Measurements from ENCODE around the gene TEX30.
"Not testable (repeated sequence)": the region's sequence is repeated elsewhere in the genome, so short reads cannot be mapped to it uniquely, and the experiment has no call there.

Gene TEX30

GRCh38 chr13:102773441-102774213, at the start of gene TEX30:
Gene TEX30 (minus strand): TSS chr13:102773786. CDS start chr13:102770026, 3,760 bp downstream.
- peak; percentile 89 for DNase-seq

GRCh38 chr13:102817907-102818306, 44.3 kb upstream of the TEX30 start:
- no peak for DNase-seq

DNA sequence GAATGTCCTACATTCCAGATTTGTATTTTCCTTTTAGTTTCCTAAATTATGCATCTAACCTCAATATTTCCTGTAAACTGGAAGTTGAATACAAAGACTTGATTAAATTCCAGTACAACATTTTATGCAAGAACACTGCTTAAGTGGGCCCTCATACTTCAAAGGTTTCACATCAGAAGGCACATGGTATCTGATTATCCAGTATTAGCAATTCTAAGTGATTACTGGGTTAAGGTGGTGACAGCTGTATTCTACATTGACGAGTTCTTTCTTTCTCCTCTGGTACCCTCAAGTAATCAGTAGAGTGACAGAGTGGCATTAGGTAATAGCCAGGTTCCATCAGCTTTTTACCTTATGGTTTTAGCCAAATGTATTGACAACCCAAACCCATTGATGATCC, 43.7 kb upstream of the TEX30 start:
- DNase-seq = no peak

GRCh38 chr13:102816708-102817107, 43.1 kb upstream of the TEX30 start:
- no peak for DNase-seq

DNA sequence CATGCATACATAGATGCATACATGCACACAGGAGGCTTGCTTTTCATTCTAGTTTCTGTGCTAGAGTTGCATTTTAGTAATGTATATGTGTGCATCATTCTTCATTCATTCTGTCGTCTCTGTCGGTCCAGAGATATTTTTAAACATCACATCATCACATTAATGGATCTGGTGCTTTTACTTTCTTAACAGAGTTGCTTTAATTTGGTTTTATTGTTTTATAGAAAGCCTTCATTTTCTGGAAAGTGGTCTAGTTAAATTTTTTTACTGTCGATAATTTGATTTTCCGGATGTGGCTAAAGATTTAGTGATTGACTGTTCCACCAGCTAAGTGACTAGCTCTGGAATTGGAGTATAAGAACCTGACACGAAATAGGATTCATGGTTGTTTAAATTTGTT, 42.2 kb upstream of the TEX30 start:
- no peak for DNase-seq

GRCh38 chr13:102814793-102815192, 41.2 kb upstream of the TEX30 start:
- DNase-seq = no peak

DNA sequence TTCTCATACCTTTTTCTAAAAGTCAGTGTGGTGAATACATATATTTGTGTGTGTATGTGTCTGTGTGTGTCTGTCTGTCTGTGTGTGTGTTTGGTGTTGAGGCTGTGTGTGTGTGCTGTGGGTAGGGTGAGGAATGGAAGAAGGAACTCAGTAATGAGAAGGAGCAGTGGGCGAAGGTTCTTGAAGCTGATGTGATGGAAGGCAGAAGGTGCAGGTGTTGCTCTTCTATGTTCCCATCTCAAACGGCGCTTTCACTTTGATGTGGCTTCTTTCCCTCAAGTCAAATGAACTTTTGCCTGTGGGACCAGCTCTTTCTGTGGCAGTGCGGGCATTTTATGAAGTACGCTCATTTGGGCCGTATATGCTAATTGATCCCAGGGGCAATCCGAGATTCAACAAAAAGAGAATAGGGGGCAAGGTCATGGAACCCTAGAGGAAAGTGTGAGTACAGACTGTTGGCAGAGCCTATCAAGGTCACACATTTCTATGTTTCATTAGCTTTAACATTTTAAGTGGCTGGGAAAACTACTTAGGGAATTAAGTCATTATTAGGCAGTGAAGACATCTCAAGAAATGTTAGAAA, 40.5 kb upstream of the TEX30 start:
- DNase-seq = no peak

DNA sequence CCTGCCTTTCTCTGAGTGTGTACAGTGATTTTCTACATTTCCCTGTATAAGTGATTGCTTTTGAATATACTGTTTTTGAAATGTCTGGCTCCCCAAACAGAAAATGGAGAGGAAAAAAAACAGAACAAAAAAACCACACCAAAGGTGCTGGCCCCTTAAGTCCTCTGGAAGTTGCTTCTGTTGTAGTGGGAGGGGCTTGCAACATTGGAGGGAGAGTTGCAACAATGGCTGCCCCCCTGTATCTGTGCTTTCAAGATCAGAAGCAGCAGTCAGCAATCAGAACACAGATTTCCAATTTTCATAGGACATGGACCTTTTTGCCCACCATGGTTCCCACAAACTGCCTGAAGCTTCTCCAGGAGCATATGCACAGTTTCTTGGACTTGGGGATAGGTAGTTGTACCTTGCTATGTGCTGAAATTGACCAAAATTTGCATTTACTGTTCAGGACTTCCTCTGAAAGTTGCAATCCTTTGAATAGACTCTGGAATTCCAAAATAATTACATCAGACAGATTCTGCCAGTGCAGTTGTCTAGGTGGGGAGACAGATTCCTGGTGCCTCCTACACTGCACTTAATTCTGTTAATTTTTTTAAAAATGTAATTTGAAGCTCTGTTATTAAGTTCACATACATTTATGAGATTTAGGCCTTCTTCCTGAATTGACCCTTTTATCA, 39.2 kb upstream of the TEX30 start:
- DNase-seq = no peak

- DNase-seq = no peak
These were observed 34.1 kb upstream of the TEX30 start for GRCh38 chr13:102807699-102808098.

GRCh38 chr13:102805680-102806079, 32.1 kb upstream of the TEX30 start:
- no peak for DNase-seq

GRCh38 chr13:102800145-102801041, 26.8 kb upstream of the TEX30 start:
- DNase-seq = peak; percentile 40

GRCh38 chr13:102799426-102800144, 26.0 kb upstream of the TEX30 start:
- peak; percentile 30 for DNase-seq

- peak; percentile 94 for DNase-seq
These were observed 25.2 kb upstream of the TEX30 start, which contains the start of the genes BIVM and POGLUT2 for GRCh38 chr13:102798581-102799425. Gene BIVM (plus strand): TSS chr13:102799119. CDS start chr13:102807268, 8,149 bp downstream. Gene POGLUT2 (minus strand): TSS chr13:102798976. CDS start chr13:102798670, 306 bp downstream.

- DNase-seq = no peak
These were observed 20.2 kb upstream of the TEX30 start for GRCh38 chr13:102793611-102794355.

- DNase-seq = no peak
These were observed 18.8 kb upstream of the TEX30 start for GRCh38 chr13:102792396-102792795.

DNA sequence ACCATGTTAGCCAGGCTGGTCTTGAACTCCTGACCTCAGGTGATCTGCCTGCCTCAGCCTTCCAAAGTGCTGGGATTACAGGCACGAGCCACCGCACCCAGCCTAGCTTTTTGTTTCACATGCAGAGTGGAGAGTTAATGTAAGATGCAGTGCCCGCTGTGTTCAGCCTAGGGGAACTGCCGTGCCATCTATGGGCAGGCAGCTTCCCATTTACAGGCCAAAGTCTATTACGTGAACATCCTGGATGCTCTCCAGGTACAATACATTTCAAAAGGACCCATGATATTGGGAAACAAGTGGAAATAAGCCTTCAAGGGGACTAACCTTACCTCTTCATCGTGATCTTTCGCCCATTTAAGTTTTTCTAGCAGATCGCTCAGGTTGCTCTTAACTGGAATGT, 15.1 kb upstream of the TEX30 start:
- no peak for DNase-seq

- DNase-seq = no peak
These were observed 10.9 kb upstream of the TEX30 start for GRCh38 chr13:102784483-102784882.

DNA sequence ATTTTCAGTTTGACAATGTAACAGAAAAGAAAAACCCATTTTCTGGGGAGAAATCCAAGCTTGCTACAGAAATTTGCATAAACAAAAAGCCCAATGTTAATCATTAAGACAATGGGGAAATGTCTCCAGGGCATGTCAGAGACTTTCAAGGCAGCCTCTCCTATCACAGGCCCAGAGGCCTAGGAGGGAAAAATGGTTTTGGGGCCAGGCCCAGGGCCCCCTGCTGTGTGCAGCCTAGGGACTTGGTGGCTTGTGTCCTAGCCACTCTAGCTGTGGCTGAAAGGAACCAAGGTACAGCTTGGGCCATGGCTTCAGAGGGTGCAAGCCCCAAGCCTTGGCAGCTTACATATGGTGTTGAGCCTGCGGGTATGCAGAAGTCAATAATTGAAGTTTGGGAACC, 8.0 kb upstream of the TEX30 start:
- no peak for DNase-seq

DNA sequence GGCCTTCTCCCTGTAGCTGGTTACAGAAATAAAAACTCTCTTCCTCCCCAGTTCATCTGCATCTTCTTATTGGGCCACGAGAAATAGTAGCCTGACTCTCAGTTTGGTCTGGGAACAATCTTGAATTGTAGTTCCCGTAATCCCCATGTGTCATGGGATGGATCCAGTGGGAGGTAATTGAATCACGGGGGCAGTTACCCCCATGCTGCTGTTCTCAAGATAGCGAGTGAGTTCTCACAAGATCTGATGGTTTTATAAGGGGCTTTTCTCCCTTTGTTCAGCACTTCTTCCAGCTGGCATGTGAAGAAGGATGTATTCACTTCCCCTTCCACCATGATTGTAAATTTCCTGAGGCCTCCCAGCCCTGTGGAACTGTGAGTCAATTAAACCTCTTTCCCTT, 7.1 kb upstream of the TEX30 start:
- DNase-seq = not testable (repeated sequence)

- no peak for DNase-seq
These were observed 6.0 kb upstream of the TEX30 start for GRCh38 chr13:102779436-102780159.

All from SHP77 treated with DMSO at 0.1 percent for 48 hours (cell line).